Pancreas (tissue), 10 donors: Measurements from ENCODE around the gene GNA14. TPM values are rescaled to one million over a fixed set of nuclear protein-coding genes. Genes with fewer than 3 reads are reported as not detected.
A peak's percentile ranks its signal among the peaks of the same experiment; 100 is the strongest.

Source experiments
- ATAC-seq, 4 donors: fragments of 200-7000 bp; cut with Tn5 transposase; one replicate each; pipeline versions ENCODE4 v1.8.0 to v1.9.1; 2020; ENCODE audit warnings: mild to moderate bottlenecking in 4 of 4, moderate library complexity in 4 of 4
- DNase-seq, 6 donors: peaks; one replicate each; pipeline ENCODE4 v3.0.0-alpha.2; 2020
- FAIRE-seq: peaks from 2 replicates; lab custom pipeline; 2012; peaks lifted over from hg19 to GRCh38; lab: Jason Lieb, UNC
- H3K27ac ChIP-seq, 4 donors: fragments of 200-600 bp; sonication (generic); 1 replicate in 3 of 4; 2 replicates in 1 of 4; pipeline versions ENCODE4 v1.5.0 to v1.8.0; 2020
- H3K27me3 ChIP-seq, 4 donors: fragments of 200-600 bp; one replicate each; pipeline ENCODE4 v1.8.0; 2021
- H3K36me3 ChIP-seq, 3 donors: fragments of 200-600 bp; sonication (generic) in 1 of 3; one replicate each; pipeline versions ENCODE4 v1.5.0 to v1.8.0; 2020 to 2021
- H3K4me1 ChIP-seq, 3 donors: fragments of 200-600 bp; one replicate each; pipeline ENCODE4 v1.8.0; 2021
- H3K4me3 ChIP-seq, 4 donors: fragments of 200-600 bp; sonication (generic) in 2 of 4; one replicate each; pipeline versions ENCODE4 v1.5.0 to v1.8.0; 2020 to 2021
- H3K9me3 ChIP-seq, 4 donors: fragments of 200-600 bp; one replicate each; pipeline ENCODE4 v1.8.0; 2021
- WGBS, 2 donors: extraction: QIAGEN DNeasy Blood & Tissue Kit; methylation state at CpG; one replicate each; pipeline ENCODE4 v1.1.7; 2013; 5-methylcytosine and 5-hydroxymethylcytosine counted together
- intact Hi-C, 3 donors: fragments of 100-400 bp; cut with DNase I; formaldehyde crosslinking; loops; one replicate each; pipeline versions ENCODE4 v1.11.1 to v1.14.2; 2022
- polyA plus RNA-seq, 2 donors: library from polyadenylated mRNA; stranded (reverse); fragments of 200-250 nt; gene quantifications; one replicate each; pipeline ENCODE4 v1.2.3, GENCODE V29; 2013
- total RNA-seq, 6 donors: library from RNA; stranded (reverse); fragmentation: NEBNext Ultra II Directional in 4 of 6; extraction: Animal tissue kit (Norgen Biotek cat#: 25700) in 4 of 6; gene quantifications; one replicate each; pipeline versions ENCODE4 v1.2.1 to v1.2.4, GENCODE V29; 2021 to 2023
- TF ChIP-seq, protein P1 (sequence below), 4 donors: fragments of 200-600 bp; sonication (generic) in 3 of 4; IDR thresholded peaks; one replicate each; pipeline versions ENCODE4 v1.5.0 to v1.8.0; 2021; ENCODE audit warnings: antibody characterized with exemption in 4 of 4
- donor health status: healthy with polysubstance abuse.
- donor health status: DM: no; HTN: no; CAD: no; lungs with moderate emphysema.
- donor health status: DM: no; HTN: no; CAD: no.
- donor health status: control.
- donor health status: control.
- donor health status: Bipolar disorder and iron deficiency.
- donor health status: DM: yes; HTN: yes; CAD: no.
- donor health status: DM: no; HTN: no; CAD: no.
- donor health status: DM: no; HTN: no; CAD: no.
- donor health status: DM: yes; HTN: yes; CAD: no.

GNA14 gene
- total and polyA plus RNA-seq, 8 donors, result 0.92 to 2.0 (median 1.5) TPM

DNA sequence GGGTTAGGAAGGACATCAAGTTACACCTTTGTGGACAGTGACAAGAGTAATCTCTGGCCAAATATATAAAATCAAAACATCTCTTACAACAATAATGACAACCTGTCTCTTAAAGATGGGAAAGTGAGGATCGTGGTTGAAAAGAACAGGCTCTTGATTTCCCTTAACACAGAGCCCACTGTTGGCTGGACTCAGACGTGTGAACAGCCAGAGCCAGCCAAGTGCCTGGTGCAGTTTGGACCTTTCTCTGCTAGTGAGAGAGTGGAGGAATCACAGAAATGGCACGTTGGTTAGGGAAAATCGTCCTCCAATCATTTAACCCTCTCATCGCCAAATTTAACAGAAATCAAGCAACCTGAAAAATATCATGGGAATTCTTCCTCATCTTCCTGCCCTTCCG is 131.3 kb downstream of the GNA14 start:
- TF ChIP-seq, protein P1, sequence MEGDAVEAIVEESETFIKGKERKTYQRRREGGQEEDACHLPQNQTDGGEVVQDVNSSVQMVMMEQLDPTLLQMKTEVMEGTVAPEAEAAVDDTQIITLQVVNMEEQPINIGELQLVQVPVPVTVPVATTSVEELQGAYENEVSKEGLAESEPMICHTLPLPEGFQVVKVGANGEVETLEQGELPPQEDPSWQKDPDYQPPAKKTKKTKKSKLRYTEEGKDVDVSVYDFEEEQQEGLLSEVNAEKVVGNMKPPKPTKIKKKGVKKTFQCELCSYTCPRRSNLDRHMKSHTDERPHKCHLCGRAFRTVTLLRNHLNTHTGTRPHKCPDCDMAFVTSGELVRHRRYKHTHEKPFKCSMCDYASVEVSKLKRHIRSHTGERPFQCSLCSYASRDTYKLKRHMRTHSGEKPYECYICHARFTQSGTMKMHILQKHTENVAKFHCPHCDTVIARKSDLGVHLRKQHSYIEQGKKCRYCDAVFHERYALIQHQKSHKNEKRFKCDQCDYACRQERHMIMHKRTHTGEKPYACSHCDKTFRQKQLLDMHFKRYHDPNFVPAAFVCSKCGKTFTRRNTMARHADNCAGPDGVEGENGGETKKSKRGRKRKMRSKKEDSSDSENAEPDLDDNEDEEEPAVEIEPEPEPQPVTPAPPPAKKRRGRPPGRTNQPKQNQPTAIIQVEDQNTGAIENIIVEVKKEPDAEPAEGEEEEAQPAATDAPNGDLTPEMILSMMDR (IDR thresholded peaks at IDR 0.05), result no peak
- H3K4me3 ChIP-seq, result no peak overlapping the region
- DNase-seq (no peak), FAIRE-seq (no peak), ATAC-seq (no peak)
- peaks cover 0 to 8% (median 6%) of the 10 kb centered on the region in 3 donors for H3K4me1 ChIP-seq
- H3K27ac ChIP-seq, result no peak overlapping the region
- no peaks in the 10 kb centered on the region for H3K36me3 ChIP-seq
- intact Hi-C loops, result no loop called here
- H3K27me3 ChIP-seq, result no peaks in the 10 kb centered on the region
- WGBS, 2 donors, result 52 to 57% methylated on average over 6 of the region's 6 CpGs
- no peaks in the 10 kb centered on the region for H3K9me3 ChIP-seq

DNA sequence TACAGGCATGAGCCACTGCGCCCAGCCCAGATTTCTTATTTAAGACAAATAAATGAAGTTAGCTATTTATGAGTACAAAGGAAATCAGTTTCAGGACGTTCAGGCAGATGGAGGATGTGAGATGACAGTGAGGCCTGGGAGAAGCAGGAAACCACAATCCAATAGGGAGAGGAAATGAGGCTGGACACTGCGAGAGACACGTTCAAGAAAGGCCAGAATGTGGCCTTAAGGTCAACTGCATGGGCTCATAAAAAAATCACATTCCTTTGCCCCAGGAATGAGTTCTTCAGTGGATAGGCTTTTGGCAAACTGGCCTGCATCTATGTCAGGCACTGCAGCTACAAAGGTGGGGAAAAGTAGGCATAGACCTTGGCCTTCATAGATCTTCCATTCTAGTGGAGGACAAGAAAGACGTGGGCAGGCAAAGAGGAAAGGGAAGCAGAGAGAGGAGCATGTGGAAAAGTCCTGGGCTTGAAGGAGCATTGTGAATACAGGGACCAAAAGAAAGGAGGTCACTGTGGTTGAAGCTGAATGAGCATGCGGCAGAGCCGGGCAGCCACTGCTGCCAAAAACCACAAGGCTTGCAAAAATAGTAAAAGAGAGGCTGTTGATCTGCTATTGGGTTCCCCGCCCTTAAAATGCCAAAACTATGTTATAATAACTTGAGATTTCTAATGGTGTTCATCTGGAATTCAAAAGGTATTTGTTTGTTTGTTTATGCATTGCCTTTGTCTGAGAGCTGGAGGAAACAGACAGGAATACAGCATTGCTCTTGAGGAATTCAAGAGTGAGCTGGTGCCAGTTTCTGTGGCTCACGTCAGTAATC is 133.0 kb downstream of the GNA14 start:
- H3K36me3 ChIP-seq, result no peaks in the 10 kb centered on the region
- intact Hi-C loops, result no loop called here
- H3K27ac ChIP-seq, result no peak overlapping the region
- ATAC-seq (peak in 3 of 4 donors; percentile 35 to 57 (median 54)), FAIRE-seq (no peak), DNase-seq (no peak)
- no peak overlapping the region for H3K4me3 ChIP-seq
- no peaks in the 10 kb centered on the region for H3K9me3 ChIP-seq
- WGBS, 2 donors, result 72 to 79% methylated on average over 9 of the region's 9 CpGs
- no peaks in the 10 kb centered on the region for H3K4me1 ChIP-seq
- TF ChIP-seq, protein P1 (IDR thresholded peaks at IDR 0.05), result no peak
- H3K27me3 ChIP-seq, result no peaks in the 10 kb centered on the region

DNA sequence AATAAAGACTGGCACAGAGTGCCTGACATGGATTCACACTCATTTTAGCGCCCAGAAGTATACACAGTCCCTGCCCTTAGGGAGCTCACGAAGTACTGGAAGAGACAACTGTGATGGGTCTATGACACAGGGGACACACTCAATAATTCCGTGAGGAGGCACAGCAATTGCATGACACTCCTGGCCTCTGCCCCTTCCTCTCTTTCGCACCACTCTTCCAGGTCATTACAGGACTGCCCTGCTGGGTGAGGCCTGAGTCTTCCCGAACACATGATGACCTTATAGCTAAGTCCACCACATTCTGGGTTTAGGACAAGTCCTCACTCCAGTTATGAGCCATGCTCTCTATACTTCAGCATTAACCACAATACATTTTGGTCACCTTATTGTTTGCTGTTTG is 134.7 kb downstream of the GNA14 start:
- WGBS, 2 donors, result 87 to 92% methylated on average over 5 of the region's 5 CpGs

DNA sequence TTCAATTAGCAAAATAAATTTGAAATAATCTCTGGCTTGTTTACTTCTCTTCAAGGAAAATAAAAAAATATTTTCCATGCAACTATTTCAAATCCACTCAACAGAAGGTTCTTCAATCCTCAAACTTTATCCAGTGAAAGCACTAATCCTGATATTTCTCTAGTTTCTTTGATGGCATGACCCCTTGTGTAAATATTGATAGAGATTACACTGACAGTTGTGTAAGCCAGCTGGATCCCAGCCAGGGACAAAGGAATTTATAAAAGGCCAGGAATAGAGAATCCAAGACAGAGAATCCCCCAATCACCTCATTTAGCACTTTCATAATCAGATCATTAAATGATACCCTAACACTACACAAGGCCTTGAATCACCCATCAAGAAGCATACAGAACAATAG is 135.2 kb downstream of the GNA14 start:
- intact Hi-C loops, result no loop called here
- Histone ChIP-seq H3K27ac (no peak overlapping the region), H3K4me1 (no peaks in the 10 kb centered on the region), H3K36me3 (no peaks in the 10 kb centered on the region), H3K9me3 (no peaks in the 10 kb centered on the region), H3K27me3 (no peaks in the 10 kb centered on the region), H3K4me3 (no peak overlapping the region)
- TF ChIP-seq, protein P1 (IDR thresholded peaks at IDR 0.05), result no peak
- DNase-seq (no peak), FAIRE-seq (no peak), ATAC-seq (no peak)

More for the DNA sequence above, 134.7 kb downstream of the GNA14 start:
- intact Hi-C loops, result no loop called here
- FAIRE-seq, result no peak
- Histone ChIP-seq H3K4me3 (no peak overlapping the region), H3K27me3 (no peaks in the 10 kb centered on the region), H3K9me3 (no peaks in the 10 kb centered on the region), H3K27ac (no peak overlapping the region), H3K4me1 (no peaks in the 10 kb centered on the region), H3K36me3 (no peaks in the 10 kb centered on the region)
- ATAC-seq, result no peak
- TF ChIP-seq, protein P1 (IDR thresholded peaks at IDR 0.05), result no peak
- DNase-seq, result no peak

DNA sequence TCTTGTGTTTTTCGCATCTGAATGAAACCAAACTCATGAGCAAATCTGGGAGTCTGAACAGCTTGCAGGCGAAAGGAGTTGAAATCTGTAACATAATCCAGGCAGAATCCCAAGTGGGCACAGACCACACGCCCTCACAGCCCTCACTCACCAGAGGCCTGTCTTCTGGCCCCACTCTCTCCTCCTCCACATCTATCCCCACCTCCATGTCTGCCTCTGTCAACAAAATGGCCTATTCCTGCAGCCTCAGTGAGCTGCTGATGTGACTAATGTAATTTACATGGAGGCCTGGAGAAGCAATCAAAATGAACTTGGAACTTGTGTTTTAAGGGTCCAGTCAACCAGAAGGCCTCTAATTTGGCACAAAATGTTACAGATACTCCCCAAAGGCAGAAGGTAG is 136.6 kb downstream of the GNA14 start:
- TF ChIP-seq, protein P1 (IDR thresholded peaks at IDR 0.05), result no peak
- FAIRE-seq (no peak), ATAC-seq (no peak), DNase-seq (no peak)
- Histone ChIP-seq H3K36me3 (no peaks in the 10 kb centered on the region), H3K9me3 (no peaks in the 10 kb centered on the region), H3K27ac (no peak overlapping the region), H3K27me3 (no peaks in the 10 kb centered on the region), H3K4me3 (no peak overlapping the region), H3K4me1 (no peaks in the 10 kb centered on the region)
- WGBS, 2 donors, result 91 to 93% methylated on average over 3 of the region's 3 CpGs
- intact Hi-C loops, result no loop called here
